Vagina (tissue), 2 donors: ENCODE measurements around the gene ABO.

Experiments
- POLR2A ChIP-seq, 2 donors: fragments of 450-650 bp; IDR thresholded peaks; one replicate each; pipeline ENCODE4 v1.6.1; 2017; ENCODE audit warnings: antibody characterized with exemption in 2 of 2, mild to moderate bottlenecking in 2 of 2, moderate library complexity in 2 of 2
- TF ChIP-seq, protein P1 (sequence below), 3 experiments: fragments of 450-650 bp in 2 of 3; fragments of 200-600 bp in 1 of 3; sonication (generic) in 1 of 3; IDR thresholded peaks; one replicate each; pipeline ENCODE4 v1.5.1; 2017 to 2019; ENCODE audit warnings: antibody characterized with exemption in 3 of 3, mild to moderate bottlenecking in 2 of 3, moderate library complexity in 2 of 3

DNA sequence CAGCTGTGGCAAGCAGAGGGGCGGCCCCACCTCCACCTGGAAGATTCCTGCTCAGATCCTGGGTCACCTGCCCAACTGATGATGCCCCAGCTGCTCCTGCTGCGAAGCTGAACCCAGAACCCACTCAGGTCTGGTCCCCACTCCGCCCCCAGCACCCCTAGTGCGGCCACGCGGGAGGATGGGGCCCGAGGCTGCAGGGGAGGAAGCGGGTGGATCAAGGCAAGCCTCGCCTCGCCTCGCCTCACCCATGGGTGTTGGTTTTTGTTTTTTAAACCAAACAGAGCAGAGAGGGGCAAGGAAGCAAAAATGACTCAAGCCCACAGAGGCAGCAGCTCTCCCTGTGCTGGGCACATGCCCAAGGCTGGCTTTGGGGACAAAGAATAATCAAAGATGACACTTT, 23.2 kb downstream of the ABO start:
- no peak for TF ChIP-seq POLR2A (IDR thresholded peaks at IDR 0.05)
- TF ChIP-seq, protein P1, sequence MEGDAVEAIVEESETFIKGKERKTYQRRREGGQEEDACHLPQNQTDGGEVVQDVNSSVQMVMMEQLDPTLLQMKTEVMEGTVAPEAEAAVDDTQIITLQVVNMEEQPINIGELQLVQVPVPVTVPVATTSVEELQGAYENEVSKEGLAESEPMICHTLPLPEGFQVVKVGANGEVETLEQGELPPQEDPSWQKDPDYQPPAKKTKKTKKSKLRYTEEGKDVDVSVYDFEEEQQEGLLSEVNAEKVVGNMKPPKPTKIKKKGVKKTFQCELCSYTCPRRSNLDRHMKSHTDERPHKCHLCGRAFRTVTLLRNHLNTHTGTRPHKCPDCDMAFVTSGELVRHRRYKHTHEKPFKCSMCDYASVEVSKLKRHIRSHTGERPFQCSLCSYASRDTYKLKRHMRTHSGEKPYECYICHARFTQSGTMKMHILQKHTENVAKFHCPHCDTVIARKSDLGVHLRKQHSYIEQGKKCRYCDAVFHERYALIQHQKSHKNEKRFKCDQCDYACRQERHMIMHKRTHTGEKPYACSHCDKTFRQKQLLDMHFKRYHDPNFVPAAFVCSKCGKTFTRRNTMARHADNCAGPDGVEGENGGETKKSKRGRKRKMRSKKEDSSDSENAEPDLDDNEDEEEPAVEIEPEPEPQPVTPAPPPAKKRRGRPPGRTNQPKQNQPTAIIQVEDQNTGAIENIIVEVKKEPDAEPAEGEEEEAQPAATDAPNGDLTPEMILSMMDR (IDR thresholded peaks at IDR 0.05) = no peak
